ENCODE data around the gene CARD10.

Gene CARD10

GRCh38 chr22:37519268-37520195 lies at the start of gene CARD10:
TSS of gene CARD10 (minus strand) at chr22:37519415. CDS start at chr22:37519200, 215 bp downstream.
- DNase-seq (ENCODE audit: low read depth in 2 of 2): no peak

- no peak for DNase-seq (ENCODE audit: low read depth in 2 of 2)
Measured at GRCh38 chr22:37568448-37569008, 49.3 kb upstream of the CARD10 start.

GRCh38 chr22:37568012-37568411 lies 48.8 kb upstream of the CARD10 start:
- no peak for DNase-seq (ENCODE audit: low read depth in 2 of 2)

GRCh38 chr22:37566903-37567798 lies 47.9 kb upstream of the CARD10 start:
- DNase-seq (ENCODE audit: low read depth in 2 of 2): peak; percentile 81 to 85

- no peak for DNase-seq (ENCODE audit: low read depth in 2 of 2)
Measured at GRCh38 chr22:37566329-37566837, 47.2 kb upstream of the CARD10 start.

GRCh38 chr22:37565830-37566229 lies 46.6 kb upstream of the CARD10 start:
- DNase-seq (ENCODE audit: low read depth in 2 of 2): no peak

- no peak for DNase-seq (ENCODE audit: low read depth in 2 of 2)
Measured at GRCh38 chr22:37564111-37564711, 45.0 kb upstream of the CARD10 start.

GRCh38 chr22:37563153-37564081 lies 44.2 kb upstream of the CARD10 start:
- no peak for DNase-seq (ENCODE audit: low read depth in 2 of 2)

- DNase-seq (ENCODE audit: low read depth in 2 of 2): no peak
Measured at GRCh38 chr22:37562049-37562875, 43.0 kb upstream of the CARD10 start.

GRCh38 chr22:37561212-37562048 lies 42.2 kb upstream of the CARD10 start:
- DNase-seq (ENCODE audit: low read depth in 2 of 2): peak; percentile 60 to 67

- DNase-seq (ENCODE audit: low read depth in 2 of 2): no peak
Measured at GRCh38 chr22:37560608-37561211, 41.5 kb upstream of the CARD10 start.

- no peak for DNase-seq (ENCODE audit: low read depth in 2 of 2)
Measured at GRCh38 chr22:37559901-37560607, 40.8 kb upstream of the CARD10 start, which contains the start of gene CDC42EP1. TSS of gene CDC42EP1 (plus strand) at chr22:37560480. CDS start at chr22:37566350, 5,870 bp downstream.

- DNase-seq (ENCODE audit: low read depth in 2 of 2): no peak
Measured at GRCh38 chr22:37559521-37559900, 40.3 kb upstream of the CARD10 start.

GRCh38 chr22:37558815-37559214 lies 39.6 kb upstream of the CARD10 start:
- DNase-seq (ENCODE audit: low read depth in 2 of 2): no peak

GRCh38 chr22:37557321-37558001 lies 38.2 kb upstream of the CARD10 start:
- DNase-seq (ENCODE audit: low read depth in 2 of 2): no peak

GRCh38 chr22:37556710-37557109 lies 37.5 kb upstream of the CARD10 start:
- no peak for DNase-seq (ENCODE audit: low read depth in 2 of 2)

GRCh38 chr22:37555029-37555428 lies 35.8 kb upstream of the CARD10 start:
- DNase-seq (ENCODE audit: low read depth in 2 of 2): no peak

Measured in stimulated activated CD8-positive, alpha-beta memory T cell treated with anti-CD3 and anti-CD28 coated beads, Interleukin-7, amount 100 ng/mL, for 1 hour (primary cell).